NCI-H2107 treated with DMSO at 0.1 percent for 48 hours (cell line): ENCODE measurements around the gene ACOT12.
A peak's percentile ranks its signal among the peaks of the same experiment; 100 is the strongest.
"Not testable (repeated sequence)": the region's sequence is repeated elsewhere in the genome, so short reads cannot be mapped to it uniquely, and the experiment has no call there.

Experiments used
- DNase-seq: peaks from one replicate; lab custom pipeline; 2025; ENCODE audit not compliant: unreplicated experiment; lab: John Stamatoyannopoulos, UW

Gene ACOT12

GRCh38 chr5:81344736-81345135 lies 49.2 kb downstream of the ACOT12 start:
- DNase-seq = no peak

DNA sequence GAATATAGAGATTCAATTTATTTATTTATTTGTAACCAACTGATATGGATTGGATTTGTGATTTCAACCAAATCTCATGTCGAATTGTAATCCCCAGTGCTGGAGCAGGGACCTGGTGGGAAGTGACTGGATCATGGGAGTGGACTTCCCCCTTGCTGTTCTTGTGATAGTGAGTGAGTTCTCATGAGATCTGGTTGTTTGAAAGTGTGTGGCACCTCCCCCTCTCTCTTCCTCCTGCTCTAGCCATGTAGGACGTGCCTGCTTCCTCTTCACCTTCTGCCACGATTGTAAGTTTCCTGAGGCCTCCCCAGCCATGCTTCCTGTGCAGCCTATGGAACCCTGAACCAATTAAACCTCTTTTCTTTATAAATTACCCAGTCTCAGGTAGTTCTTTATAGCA lies 55.7 kb downstream of the ACOT12 start:
- not testable (repeated sequence) for DNase-seq

DNA sequence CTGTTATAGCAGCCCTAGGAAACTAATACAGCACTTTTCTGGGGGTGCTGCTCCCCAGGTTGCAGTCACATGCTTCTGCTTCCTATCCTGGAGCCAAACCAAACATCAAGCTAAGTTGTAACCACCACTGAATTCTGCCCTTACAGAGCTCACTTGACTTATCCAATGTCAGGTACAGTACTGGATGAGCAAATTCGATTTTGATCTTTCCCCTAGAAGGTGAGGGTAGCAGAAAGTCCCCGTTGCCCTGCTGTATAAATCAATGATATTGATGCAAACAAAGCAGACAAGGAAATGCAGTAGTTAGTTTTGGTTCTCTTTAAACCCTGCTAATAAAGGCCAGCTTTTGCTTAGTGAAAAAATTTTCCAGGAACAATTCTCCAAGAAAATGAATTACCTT lies 56.1 kb downstream of the ACOT12 start:
- DNase-seq = no peak

DNA sequence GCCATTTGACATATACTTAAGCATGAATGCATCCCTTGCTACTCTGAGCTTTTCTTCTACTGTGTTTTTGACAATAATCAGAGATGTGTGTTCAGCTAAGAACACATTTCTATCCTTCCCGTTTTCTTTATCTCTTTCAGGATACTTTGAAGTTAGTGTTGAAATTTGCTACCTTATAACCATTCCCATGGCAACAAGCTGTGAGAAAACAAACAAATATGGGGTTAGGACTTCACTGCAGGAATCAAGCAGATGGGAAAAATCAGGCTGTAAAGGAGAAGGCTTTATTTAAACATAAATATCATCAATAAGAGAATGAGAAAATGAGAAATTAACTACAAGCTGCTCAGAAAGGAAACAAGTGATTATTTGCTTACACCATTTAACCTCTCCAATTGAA lies 57.4 kb downstream of the ACOT12 start:
- no peak for DNase-seq

DNA sequence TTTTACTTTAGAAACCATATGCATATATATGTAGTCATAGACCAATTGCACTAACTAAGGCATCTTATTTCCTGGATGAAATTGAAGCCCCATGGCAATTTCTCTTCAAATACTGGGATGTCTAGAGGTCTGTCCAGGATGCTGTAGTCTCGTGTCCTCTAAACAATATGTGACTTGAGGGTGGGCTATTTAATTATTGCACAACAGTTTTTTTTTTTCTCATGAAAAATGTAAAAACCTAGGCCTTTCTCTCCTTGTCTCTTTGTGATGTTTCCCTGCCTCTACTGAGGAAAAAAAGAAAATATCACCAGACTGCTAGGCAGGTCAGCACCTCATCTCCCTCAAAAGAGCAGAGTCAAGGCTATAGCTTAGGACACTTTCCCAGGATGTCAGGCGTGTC lies 58.0 kb downstream of the ACOT12 start:
- no peak for DNase-seq

GRCh38 chr5:81334304-81335061 lies 59.5 kb downstream of the ACOT12 start:
- DNase-seq = no peak

DNA sequence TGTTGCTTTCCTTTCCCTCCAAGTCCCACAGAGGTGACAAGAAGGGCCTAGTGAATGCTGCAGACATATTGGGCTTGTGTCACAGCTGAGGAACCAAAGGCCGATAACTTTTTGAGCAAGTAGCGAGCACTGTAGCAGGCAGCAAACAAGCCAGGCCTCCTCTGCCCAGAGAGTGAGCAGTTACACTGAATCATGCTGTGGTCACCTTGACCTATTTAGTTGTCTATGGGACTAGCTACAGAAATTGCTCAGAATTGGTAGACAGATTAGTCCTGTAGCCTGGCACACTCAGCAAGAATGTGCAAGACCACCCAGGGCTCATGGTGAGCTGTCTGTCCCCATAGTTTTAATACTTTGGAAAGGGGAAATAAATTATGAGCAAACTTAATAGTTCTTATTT lies 67.4 kb downstream of the ACOT12 start:
- no peak for DNase-seq

DNA sequence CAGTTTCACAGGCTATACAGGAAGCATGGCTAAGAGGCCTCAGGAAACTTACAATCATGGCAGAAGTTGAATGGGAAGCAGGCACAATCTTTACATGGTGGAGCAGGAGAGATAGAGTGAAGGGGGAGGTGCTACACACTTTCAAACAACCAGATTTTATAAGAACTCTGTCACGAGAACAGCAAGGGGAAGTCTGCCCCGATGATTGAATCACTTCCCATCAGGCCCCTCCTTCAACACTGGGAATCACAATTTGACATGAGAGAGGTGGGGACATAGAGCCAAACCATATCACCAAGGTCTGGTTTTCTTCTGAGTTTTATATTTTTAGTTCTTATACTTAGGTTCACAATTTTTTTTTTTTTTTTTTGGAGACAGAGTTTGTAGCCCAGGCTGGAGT lies 76.4 kb downstream of the ACOT12 start:
- DNase-seq = no peak

DNA sequence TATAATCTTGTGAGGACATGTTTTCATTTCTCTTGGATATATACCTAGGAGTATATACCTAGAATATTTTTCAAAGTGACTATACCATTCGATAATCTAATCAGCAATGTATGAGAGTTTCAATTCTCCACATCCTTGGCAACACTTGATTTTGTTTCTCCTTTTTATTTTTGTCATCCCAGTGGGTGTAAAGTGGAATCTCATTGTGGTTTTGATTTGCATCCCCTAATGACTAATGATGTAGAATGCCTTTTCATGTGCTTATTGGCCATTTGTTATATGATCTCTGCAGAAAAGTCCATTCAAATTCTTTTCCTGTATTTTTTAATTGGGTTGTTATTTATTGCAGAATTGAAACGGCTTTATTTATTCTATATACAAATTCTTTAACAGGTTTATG lies 77.4 kb downstream of the ACOT12 start:
- no peak for DNase-seq

- no peak for DNase-seq
Observed at GRCh38 chr5:81315830-81316229, 78.1 kb downstream of the ACOT12 start.

DNA sequence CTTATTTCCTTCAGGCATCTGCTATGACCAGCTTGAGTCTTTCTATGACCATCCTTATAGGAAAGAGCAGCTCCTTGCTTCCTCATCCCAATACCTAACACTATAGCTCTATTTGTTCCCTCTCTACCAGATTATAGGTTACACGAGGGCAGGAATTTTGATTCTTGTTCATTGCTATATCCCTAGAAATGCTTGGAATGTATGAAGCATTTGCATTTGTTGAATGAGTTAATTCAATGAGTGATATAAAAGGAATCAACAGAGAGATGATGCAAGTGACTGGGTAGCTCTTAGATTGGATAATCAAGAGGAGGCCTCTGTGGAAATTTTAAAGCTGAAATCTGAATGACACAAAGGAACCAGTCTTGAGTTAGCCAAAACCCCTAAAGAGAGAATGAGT lies 78.6 kb downstream of the ACOT12 start:
- no peak for DNase-seq

- no peak for DNase-seq
Observed at GRCh38 chr5:81314581-81314980, 79.4 kb downstream of the ACOT12 start.

DNA sequence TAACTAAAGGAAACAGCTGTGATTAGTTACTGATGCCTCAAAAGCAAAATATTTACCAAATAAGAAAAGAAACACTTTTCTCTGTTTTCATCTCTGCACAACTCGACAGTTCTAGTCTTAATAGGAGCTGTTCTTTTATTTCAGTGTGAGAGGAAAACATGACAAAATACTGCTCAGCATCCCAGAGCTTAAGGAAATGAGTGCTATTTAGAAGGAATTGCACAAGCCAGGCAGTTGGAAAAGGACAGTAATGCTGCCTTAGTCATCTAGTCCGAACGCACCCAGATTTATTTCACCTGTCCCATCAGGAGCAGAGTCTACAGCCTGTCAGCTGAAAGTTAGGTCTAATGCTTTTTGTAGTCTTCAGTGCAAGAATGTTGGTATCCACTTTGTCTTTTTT lies 80.2 kb downstream of the ACOT12 start:
- no peak for DNase-seq

DNA sequence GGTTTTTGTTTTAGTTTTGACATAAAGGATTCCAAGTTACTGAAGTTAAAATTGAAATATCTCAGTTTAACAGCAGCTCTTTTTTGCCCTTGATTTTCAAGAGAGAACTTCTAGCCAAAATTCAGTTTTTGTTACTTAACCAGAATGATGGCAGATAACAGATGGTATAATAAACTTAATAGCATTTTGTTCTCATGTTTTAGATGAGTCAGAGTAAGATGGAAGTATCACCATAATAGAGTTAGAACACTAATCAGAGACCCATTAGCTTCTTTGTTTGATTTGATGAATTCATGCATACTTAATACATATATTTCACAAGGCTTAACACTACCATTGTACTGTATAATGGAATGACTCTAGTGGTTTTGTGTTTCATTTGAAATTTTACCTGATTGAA lies 80.7 kb downstream of the ACOT12 start:
- no peak for DNase-seq

DNA sequence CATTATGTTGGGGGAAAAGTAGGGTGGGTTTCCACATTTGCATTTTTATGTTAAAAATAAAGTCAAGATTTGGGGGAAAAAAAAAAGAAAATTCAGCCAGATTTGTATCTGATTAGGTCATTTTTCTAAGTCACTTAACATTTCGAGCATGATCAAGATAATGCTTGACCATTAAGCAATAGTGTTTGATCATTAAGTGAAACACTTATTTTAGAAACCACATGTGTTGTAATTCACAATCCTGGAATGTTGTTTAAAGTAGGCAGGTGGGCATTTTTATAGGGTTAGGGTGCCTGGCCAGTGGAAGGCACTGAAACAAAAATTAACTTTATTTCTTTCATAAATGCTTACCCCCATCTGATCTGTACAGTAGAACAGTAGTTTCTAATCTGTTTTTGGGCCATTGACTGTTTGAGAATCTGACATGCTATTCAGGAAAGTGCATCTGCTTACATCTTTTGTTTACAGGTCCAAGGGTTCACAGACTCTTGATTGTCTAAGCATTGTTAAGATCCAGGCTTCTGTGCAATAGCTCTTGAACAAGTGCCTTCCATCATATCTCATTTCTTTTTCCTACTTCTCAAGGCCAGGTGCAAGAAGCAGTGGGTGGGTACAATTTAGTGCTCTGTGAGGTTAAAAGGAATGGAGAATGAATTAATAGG lies 83.4 kb downstream of the ACOT12 start:
- no peak for DNase-seq

DNA sequence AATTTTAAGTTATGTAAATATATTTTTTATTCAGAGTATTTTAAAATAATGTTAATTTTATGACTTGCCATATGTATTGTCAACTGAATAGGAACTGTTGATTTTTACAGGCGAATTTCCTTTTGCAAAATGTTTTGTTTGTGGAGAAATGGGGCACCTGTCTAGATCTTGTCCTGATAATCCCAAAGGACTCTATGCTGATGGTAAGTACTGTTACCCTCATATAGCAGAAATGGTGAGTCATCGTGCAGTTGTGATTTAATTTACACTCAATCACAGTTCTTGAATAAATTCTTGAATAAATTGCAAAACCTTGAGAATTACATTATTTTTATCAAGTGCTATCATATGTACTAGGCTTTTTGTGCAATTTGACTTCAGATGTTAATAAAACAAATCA lies 85.1 kb downstream of the ACOT12 start:
- no peak for DNase-seq

DNA sequence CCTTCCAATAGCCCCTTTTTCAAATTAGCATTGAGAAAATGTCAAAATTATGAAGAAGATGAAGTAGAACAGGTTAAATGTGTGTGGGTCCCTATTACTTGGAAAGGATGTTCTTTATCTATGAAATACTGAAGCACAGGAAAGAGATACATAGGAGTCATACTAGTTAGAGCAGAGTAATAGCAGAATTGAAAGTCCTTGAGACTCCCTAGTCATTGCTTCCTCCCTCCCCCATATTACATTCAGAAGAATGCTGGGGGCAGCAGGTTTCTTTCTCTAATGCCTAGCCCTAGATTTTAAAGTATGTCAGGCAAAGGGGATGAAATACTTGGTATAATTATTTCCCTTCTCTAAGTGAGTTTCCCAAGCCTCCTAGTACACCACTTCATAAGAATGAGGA lies 88.1 kb downstream of the ACOT12 start:
- DNase-seq = no peak

GRCh38 chr5:81303563-81303962 lies 90.4 kb downstream of the ACOT12 start:
- DNase-seq = no peak

DNA sequence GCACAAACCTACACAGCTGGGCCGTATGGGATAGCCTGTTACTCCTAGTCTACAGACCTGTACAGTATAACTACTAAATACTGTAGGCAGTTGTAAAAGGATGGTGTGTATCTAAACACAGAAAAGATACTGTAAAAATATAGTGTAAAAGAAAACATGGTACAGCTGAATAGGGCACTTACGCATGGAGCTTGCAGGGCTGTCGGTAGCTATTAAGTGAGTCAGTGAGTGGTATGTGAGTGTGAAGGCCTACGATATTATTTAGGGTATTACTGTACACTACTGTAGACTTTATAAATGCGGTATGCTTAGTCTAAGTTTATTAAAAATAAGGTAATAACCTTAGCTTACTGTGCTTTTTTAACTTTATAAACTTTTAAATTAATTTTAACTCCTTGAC lies 91.3 kb downstream of the ACOT12 start:
- DNase-seq = no peak

DNA sequence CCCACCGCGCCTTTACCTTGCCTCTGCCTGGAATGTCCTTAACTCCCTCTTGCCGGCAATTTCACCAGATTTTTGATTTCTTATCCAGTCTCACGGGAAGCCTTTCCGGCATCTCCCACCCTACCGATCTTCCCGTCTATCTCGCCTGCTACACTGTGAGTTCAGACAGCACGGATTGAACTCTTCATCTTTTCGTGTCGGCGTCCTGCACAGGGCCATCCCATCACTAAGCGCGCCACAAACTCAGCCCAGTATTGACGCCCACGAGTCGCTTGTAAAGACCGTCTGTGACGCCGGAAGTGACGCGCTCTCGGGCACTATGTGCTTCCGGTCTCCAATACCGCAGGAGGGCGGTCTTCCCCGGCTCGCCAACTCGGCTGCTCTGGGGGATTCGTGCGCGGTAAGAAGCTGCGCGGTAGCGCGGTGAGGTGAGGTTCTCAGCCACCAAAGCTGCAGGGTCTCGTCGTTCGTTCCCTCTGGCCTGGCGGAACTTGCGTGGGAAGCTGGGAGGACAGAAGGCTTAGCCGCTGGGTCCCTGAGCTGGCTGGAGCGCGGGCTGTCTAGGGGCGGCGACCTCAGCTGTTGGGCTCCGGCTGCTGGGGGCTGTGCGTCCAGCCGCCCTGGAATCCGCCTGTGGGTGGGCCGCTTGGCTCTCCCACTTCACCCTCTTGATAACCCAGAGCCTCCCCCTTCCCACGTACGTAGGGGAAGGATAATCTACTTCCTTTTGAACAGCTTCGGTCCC lies 92.5 kb downstream of the ACOT12 start, which contains the start of gene ZCCHC9:
ZCCHC9 (plus strand) TSS at position 317 of the 745 bp plus-strand sequence. CDS start 3,171 bp downstream, outside the sequence.
- DNase-seq = peak; percentile 30

DNA sequence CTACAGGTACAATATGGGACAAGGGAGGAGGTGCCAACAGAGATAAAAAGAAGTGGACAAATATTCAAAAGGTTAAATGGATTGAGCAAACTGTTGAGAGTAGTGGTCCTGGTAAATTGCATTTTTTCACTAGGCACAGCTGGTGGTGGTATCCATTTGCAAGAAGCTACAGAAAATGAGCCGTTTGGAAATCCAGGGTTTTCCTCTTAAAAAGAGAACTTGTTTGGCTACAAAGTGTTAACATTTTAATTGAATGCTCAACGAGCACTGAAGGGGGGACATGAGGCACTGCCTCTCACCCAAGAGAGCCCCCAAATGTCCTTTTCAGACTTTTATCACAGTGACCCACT lies 93.0 kb downstream of the ACOT12 start:
- DNase-seq = no peak

DNA sequence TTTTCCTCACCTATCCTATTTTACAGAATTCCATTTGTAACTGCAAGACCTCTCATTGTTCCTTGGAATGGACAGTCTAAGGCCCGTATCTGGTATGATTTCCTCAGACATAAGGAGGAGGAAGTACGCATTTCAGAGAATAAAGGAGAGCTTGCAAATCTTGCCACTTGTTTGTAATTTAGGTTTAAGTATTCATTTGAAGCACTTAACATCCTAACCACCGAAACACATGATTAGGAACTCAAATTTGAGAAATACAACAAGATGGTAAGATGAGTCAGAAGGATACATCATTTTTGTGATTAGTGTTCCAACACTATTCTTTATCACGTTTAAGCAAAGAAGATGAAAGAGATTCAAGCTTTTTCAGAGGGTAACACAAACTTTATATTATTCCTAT lies 96.4 kb downstream of the ACOT12 start:
- DNase-seq = no peak
